IPS-20b (cell line): ENCODE results near the gene COL1A2.
A peak's percentile ranks its signal among the peaks of the same experiment; 100 is the strongest.

ENCODE experiments used
- H3K27ac ChIP-seq: one replicate; pipeline ENCODE4 v1.5.1; 2013; ENCODE audit warnings: low read length
- H3K27me3 ChIP-seq: 2 replicates; pipeline ENCODE4 v1.6.1; 2013; ENCODE audit warnings: mild to moderate bottlenecking, low read length, inconsistent platforms; ENCODE audit not compliant: insufficient read depth
- H3K36me3 ChIP-seq: 2 replicates; pipeline ENCODE4 v1.6.1; 2013; ENCODE audit warnings: low read depth, mild to moderate bottlenecking, inconsistent platforms, low read length, moderate library complexity; ENCODE audit not compliant: insufficient read depth
- H3K4me1 ChIP-seq: 2 replicates; pipeline ENCODE4 v1.6.1; 2013; ENCODE audit warnings: mild to moderate bottlenecking, control low read depth, inconsistent platforms, low read length, moderate library complexity; ENCODE audit not compliant: insufficient read depth
- H3K4me3 ChIP-seq: 2 replicates; pipeline ENCODE4 v1.5.1; 2013; ENCODE audit warnings: mild to moderate bottlenecking, low read length, inconsistent platforms
- H3K9ac ChIP-seq: 2 replicates; pipeline ENCODE4 v1.6.1; 2013; ENCODE audit warnings: low read depth, mild to moderate bottlenecking, inconsistent platforms, low read length, moderate library complexity
- H3K9me3 ChIP-seq: 2 replicates; pipeline ENCODE4 v1.6.1; 2013; ENCODE audit warnings: mild to moderate bottlenecking, low read depth, low read length, inconsistent platforms; ENCODE audit not compliant: insufficient read depth

COL1A2 gene

DNA sequence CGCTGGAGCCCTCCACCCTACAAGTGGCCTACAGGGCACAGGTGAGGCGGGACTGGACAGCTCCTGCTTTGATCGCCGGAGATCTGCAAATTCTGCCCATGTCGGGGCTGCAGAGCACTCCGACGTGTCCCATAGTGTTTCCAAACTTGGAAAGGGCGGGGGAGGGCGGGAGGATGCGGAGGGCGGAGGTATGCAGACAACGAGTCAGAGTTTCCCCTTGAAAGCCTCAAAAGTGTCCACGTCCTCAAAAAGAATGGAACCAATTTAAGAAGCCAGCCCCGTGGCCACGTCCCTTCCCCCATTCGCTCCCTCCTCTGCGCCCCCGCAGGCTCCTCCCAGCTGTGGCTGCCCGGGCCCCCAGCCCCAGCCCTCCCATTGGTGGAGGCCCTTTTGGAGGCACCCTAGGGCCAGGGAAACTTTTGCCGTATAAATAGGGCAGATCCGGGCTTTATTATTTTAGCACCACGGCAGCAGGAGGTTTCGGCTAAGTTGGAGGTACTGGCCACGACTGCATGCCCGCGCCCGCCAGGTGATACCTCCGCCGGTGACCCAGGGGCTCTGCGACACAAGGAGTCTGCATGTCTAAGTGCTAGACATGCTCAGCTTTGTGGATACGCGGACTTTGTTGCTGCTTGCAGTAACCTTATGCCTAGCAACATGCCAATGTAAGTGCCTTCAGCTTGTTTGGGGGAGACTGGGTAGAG lies at the start of gene COL1A2:
Gene COL1A2 (plus strand): TSS at position 459 of the 704 bp plus-strand sequence. CDS start 137 bp downstream, at position 596.
- no peaks in the 10 kb centered on the region for H3K9me3 ChIP-seq
- H3K9ac ChIP-seq, result peak within 1 kb of the TSS; percentile 74
- no peak within 1 kb of the TSS for H3K27ac ChIP-seq
- H3K4me1 ChIP-seq, result peaks cover 22% of the 10 kb centered on the region
- peak within 1 kb of the TSS; percentile 87 for H3K4me3 ChIP-seq
- H3K36me3 ChIP-seq, result peaks cover 16% of the 10 kb centered on the region
- peaks cover 9% of the 10 kb centered on the region; the same call in 1 of the 2 replicates for H3K27me3 ChIP-seq

GRCh38 chr7:94345907-94346306 lies 48.8 kb upstream of the COL1A2 start:
- H3K9me3 ChIP-seq, result no peaks in the 10 kb centered on the region
- H3K27me3 ChIP-seq, result no peaks in the 10 kb centered on the region
- no peak overlapping the region for H3K27ac ChIP-seq
- H3K36me3 ChIP-seq, result no peaks in the 10 kb centered on the region
- no peak overlapping the region for H3K4me3 ChIP-seq
- H3K9ac ChIP-seq, result no peak overlapping the region
- peaks cover 6% of the 10 kb centered on the region; the same call in 1 of the 2 replicates for H3K4me1 ChIP-seq

GRCh38 chr7:94348142-94348541 lies 46.6 kb upstream of the COL1A2 start:
- Histone ChIP-seq H3K27ac (no peak overlapping the region), H3K9me3 (no peaks in the 10 kb centered on the region), H3K9ac (no peak overlapping the region), H3K4me3 (no peak overlapping the region), H3K36me3 (no peaks in the 10 kb centered on the region), H3K4me1 (peaks cover 6% of the 10 kb centered on the region; the same call in 1 of the 2 replicates), H3K27me3 (no peaks in the 10 kb centered on the region)

- Histone ChIP-seq H3K4me1 (peaks cover 6% of the 10 kb centered on the region; the same call in 1 of the 2 replicates), H3K9me3 (no peaks in the 10 kb centered on the region), H3K27ac (no peak overlapping the region), H3K27me3 (no peaks in the 10 kb centered on the region), H3K4me3 (no peak overlapping the region), H3K9ac (no peak overlapping the region), H3K36me3 (no peaks in the 10 kb centered on the region)
These were observed 44.0 kb upstream of the COL1A2 start for GRCh38 chr7:94350734-94351133.

DNA sequence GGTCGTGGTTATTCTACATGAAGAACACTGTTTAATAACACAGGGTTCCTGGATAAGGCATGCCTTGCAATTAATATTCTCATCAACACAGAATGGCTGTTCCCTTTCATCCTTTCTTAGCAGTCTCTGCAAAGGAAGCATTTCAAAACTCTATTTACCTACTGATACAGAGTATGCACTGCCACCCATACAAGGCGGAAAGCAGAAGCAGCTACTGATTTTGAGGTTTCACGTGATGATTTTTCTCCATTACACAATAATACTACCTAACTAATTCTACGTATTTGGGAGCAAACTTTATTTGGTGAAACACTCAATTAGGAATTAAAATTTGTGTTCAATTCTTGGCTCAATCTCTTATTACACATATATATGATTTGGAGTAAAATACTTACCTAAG lies 43.0 kb upstream of the COL1A2 start:
- H3K4me1 ChIP-seq, result peaks cover 3% of the 10 kb centered on the region; the same call in 1 of the 2 replicates
- H3K36me3 ChIP-seq, result no peaks in the 10 kb centered on the region
- H3K9me3 ChIP-seq, result no peaks in the 10 kb centered on the region
- no peak overlapping the region for H3K9ac ChIP-seq
- H3K27me3 ChIP-seq, result no peaks in the 10 kb centered on the region
- no peak overlapping the region for H3K27ac ChIP-seq
- H3K4me3 ChIP-seq, result no peak overlapping the region

DNA sequence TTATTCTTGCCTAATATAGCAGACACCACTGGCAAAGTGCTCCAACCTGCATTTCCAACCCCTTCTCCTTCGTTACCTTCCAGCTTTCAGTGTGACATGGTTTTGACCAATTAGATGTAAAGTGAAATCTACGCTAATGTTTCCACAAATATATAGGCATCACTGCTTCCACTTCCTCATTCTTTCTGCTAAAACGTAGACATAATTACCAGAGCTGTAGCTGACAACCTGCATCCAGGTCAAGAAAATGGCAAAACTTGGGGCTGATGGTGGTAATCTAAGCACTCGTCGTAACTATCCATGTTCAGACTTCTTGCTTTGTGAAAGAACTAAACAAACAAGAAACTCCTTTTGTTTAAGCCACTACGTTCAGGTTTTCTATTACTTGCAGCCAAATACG lies 41.8 kb upstream of the COL1A2 start:
- Histone ChIP-seq H3K27me3 (no peaks in the 10 kb centered on the region), H3K27ac (no peak overlapping the region)

GRCh38 chr7:94354953-94355352 lies 39.7 kb upstream of the COL1A2 start:
- peaks cover 3% of the 10 kb centered on the region; the same call in 1 of the 2 replicates for H3K9me3 ChIP-seq
- H3K9ac ChIP-seq, result no peak overlapping the region

More for the DNA sequence above, 41.8 kb upstream of the COL1A2 start:
- Histone ChIP-seq H3K9ac (no peak overlapping the region), H3K36me3 (no peaks in the 10 kb centered on the region), H3K4me1 (no peaks in the 10 kb centered on the region; the same call in 1 of the 2 replicates), H3K4me3 (no peak overlapping the region), H3K9me3 (no peaks in the 10 kb centered on the region)

GRCh38 chr7:94355454-94355853 lies 39.2 kb upstream of the COL1A2 start:
- no peak overlapping the region for H3K4me3 ChIP-seq
- no peaks in the 10 kb centered on the region for H3K27me3 ChIP-seq
- H3K9ac ChIP-seq, result no peak overlapping the region
- peaks cover 3% of the 10 kb centered on the region; the same call in 1 of the 2 replicates for H3K9me3 ChIP-seq
- H3K4me1 ChIP-seq, result no peaks in the 10 kb centered on the region
- no peak overlapping the region for H3K27ac ChIP-seq
- no peaks in the 10 kb centered on the region for H3K36me3 ChIP-seq

More at GRCh38 chr7:94354953-94355352, 39.7 kb upstream of the COL1A2 start:
- no peaks in the 10 kb centered on the region for H3K36me3 ChIP-seq
- H3K27ac ChIP-seq, result no peak overlapping the region
- H3K27me3 ChIP-seq, result no peaks in the 10 kb centered on the region
- H3K4me1 ChIP-seq, result no peaks in the 10 kb centered on the region
- no peak overlapping the region for H3K4me3 ChIP-seq

- Histone ChIP-seq H3K9ac (no peak overlapping the region), H3K27ac (no peak overlapping the region), H3K36me3 (no peaks in the 10 kb centered on the region), H3K27me3 (no peaks in the 10 kb centered on the region), H3K4me1 (no peaks in the 10 kb centered on the region), H3K4me3 (no peak overlapping the region), H3K9me3 (peaks cover 3% of the 10 kb centered on the region; the same call in 1 of the 2 replicates)
These were observed 37.6 kb upstream of the COL1A2 start for GRCh38 chr7:94357076-94357475.

DNA sequence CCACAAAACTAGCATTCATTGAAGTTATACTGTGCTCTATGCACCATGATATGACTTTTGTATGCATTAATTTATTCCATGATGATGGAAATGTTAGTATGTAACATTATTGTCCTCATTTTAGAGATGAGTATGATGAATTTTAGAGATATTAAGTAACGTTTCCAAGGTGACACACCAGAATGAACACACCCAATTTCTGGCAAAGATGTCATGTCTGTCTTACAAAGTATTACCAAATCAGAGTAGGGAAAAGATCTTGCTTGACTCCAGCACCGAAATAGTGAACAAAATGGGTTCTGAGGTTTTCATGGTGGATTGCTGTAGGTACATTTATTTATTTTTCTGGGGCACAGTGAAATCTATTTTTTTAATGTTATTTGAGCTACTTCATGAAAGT lies 33.8 kb upstream of the COL1A2 start:
- no peaks in the 10 kb centered on the region for H3K4me1 ChIP-seq
- no peaks in the 10 kb centered on the region for H3K27me3 ChIP-seq
- H3K9me3 ChIP-seq, result peaks cover 3% of the 10 kb centered on the region; the same call in 1 of the 2 replicates
- no peaks in the 10 kb centered on the region for H3K36me3 ChIP-seq
- no peak overlapping the region for H3K4me3 ChIP-seq
- H3K9ac ChIP-seq, result no peak overlapping the region
- no peak overlapping the region for H3K27ac ChIP-seq

DNA sequence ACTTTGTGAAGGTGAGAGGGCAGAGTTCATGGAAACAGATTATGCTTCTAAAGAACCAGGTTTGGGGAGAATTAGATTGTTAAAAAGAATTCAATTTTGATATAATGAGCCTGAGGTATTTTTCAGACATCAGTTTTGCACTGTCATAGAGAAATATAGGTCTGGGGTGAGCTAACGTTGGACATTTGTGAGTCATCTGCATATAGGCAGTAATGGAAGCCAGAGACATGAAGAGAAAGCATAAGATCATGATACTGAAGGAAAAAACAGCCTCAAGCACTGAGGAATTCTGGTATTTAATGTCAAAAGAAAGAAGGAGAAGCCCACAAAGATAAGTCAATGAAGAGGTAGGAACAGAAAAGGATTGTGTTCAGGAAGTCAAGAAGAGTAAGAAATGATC lies 32.4 kb upstream of the COL1A2 start:
- Histone ChIP-seq H3K36me3 (no peaks in the 10 kb centered on the region), H3K4me3 (no peak overlapping the region), H3K27ac (no peak overlapping the region), H3K27me3 (no peaks in the 10 kb centered on the region), H3K9me3 (peaks cover 3% of the 10 kb centered on the region; the same call in 1 of the 2 replicates), H3K9ac (no peak overlapping the region), H3K4me1 (no peaks in the 10 kb centered on the region)

GRCh38 chr7:94364816-94365215 lies 29.9 kb upstream of the COL1A2 start:
- H3K4me3 ChIP-seq, result no peak overlapping the region
- H3K4me1 ChIP-seq, result no peaks in the 10 kb centered on the region
- H3K27ac ChIP-seq, result no peak overlapping the region
- H3K9ac ChIP-seq, result no peak overlapping the region
- H3K27me3 ChIP-seq, result no peaks in the 10 kb centered on the region
- H3K9me3 ChIP-seq, result no peaks in the 10 kb centered on the region
- no peaks in the 10 kb centered on the region for H3K36me3 ChIP-seq
